Neural progenitor cell (in vitro differentiated cells): ENCODE results near the gene CYP2A13. TPM values are rescaled to one million over a fixed set of nuclear protein-coding genes. Genes with fewer than 3 reads are reported as not detected.
"Not testable (repeated sequence)": the region's sequence is repeated elsewhere in the genome, so short reads cannot be mapped to it uniquely, and the experiment has no call there.

Source experiments
- DNase-seq: peaks from one replicate; pipeline ENCODE4 v3.0.0-alpha.2; 2016; ENCODE audit warnings: low spot score
- H2AFZ ChIP-seq: fragments of 200-600 bp; sonication (generic); replicated peaks from 2 replicates; pipeline ENCODE4 v1.6.1; 2016; ENCODE audit warnings: antibody characterized with exemption
- H3F3A ChIP-seq: fragments of 200-600 bp; sonication (generic); 2 replicates; pipeline ENCODE4 v1.6.1; 2016; ENCODE audit warnings: antibody characterized with exemption, low read depth
- H3K27ac ChIP-seq: fragments of 200-600 bp; sonication (generic); 2 replicates; pipeline ENCODE4 v1.5.1; 2016; ENCODE audit warnings: mild to moderate bottlenecking
- H3K27me3 ChIP-seq: fragments of 200-600 bp; sonication (generic); 2 replicates; pipeline ENCODE4 v1.6.1; 2016; ENCODE audit warnings: mild to moderate bottlenecking, moderate library complexity
- H3K36me3 ChIP-seq: fragments of 200-600 bp; sonication (generic); 2 replicates; pipeline ENCODE4 v1.5.1; 2016
- H3K4me1 ChIP-seq: fragments of 200-600 bp; sonication (generic); 2 replicates; pipeline ENCODE4 v1.6.1; 2016; ENCODE audit warnings: mixed run types
- H3K4me2 ChIP-seq: fragments of 200-600 bp; sonication (generic); 2 replicates; pipeline ENCODE4 v1.6.1; 2016
- H3K4me3 ChIP-seq: fragments of 200-600 bp; sonication (generic); 2 replicates; pipeline ENCODE4 v1.5.1; 2016
- H3K79me2 ChIP-seq: fragments of 200-600 bp; sonication (generic); 2 replicates; pipeline ENCODE4 v1.6.1; 2016; ENCODE audit warnings: low read depth
- H3K9ac ChIP-seq: fragments of 200-600 bp; sonication (generic); 2 replicates; pipeline ENCODE4 v1.6.1; 2016
- H3K9me3 ChIP-seq: fragments of 200-600 bp; sonication (generic); 2 replicates; pipeline ENCODE4 v1.5.1; 2016; ENCODE audit warnings: low read depth
- H4K20me1 ChIP-seq: fragments of 200-600 bp; sonication (generic); 2 replicates; pipeline ENCODE4 v1.6.1; 2016; ENCODE audit warnings: low read depth
- H3K27ac Mint-ChIP-seq: 3 replicates; pipeline ENCODE4 v1.8.0; 2021; ENCODE audit warnings: mixed read lengths
- H3K27me3 Mint-ChIP-seq: 2 replicates; pipeline ENCODE4 v1.8.0; 2022; ENCODE audit warnings: low read depth, mild to moderate bottlenecking, inconsistent platforms, moderate library complexity, mixed read lengths; ENCODE audit not compliant: insufficient read depth
- H3K36me3 Mint-ChIP-seq: 3 replicates; pipeline ENCODE4 v1.8.0; 2021; ENCODE audit warnings: mixed read lengths
- H3K4me1 Mint-ChIP-seq: 3 replicates; pipeline ENCODE4 v1.8.0; 2021; ENCODE audit warnings: mixed read lengths
- H3K4me3 Mint-ChIP-seq: 3 replicates; pipeline ENCODE4 v1.8.0; 2021; ENCODE audit warnings: mild to moderate bottlenecking, moderate library complexity, mixed read lengths
- H3K9me3 Mint-ChIP-seq: 3 replicates; pipeline ENCODE4 v1.8.0; 2020; ENCODE audit warnings: mixed read lengths
- EZH2 ChIP-seq: fragments of 200-600 bp; sonication (generic); IDR thresholded peaks from 2 replicates; pipeline ENCODE4 v1.6.1; 2017; ENCODE audit warnings: antibody characterized with exemption, mild to moderate bottlenecking, moderate library complexity
- EZH2phosphoT487 ChIP-seq: fragments of 200-600 bp; sonication (generic); IDR thresholded peaks from 2 replicates; pipeline ENCODE4 v1.6.1; 2017; ENCODE audit warnings: antibody characterized with exemption
- total RNA-seq: library from RNA; depleted of rRNA; stranded (reverse); fragments of >200 nt; gene quantifications from 2 replicates; pipeline ENCODE4 v1.2.3, GENCODE V29; 2015; ENCODE audit warnings: low replicate concordance
- TF ChIP-seq, protein P1 (sequence below): fragments of 200-600 bp; sonication (generic); IDR thresholded peaks from 2 replicates; pipeline ENCODE4 v1.5.1; 2017; ENCODE audit warnings: antibody characterized with exemption, mild to moderate bottlenecking

Gene CYP2A13
- total RNA-seq, 1 donor from 2014 or later: not detected

DNA sequence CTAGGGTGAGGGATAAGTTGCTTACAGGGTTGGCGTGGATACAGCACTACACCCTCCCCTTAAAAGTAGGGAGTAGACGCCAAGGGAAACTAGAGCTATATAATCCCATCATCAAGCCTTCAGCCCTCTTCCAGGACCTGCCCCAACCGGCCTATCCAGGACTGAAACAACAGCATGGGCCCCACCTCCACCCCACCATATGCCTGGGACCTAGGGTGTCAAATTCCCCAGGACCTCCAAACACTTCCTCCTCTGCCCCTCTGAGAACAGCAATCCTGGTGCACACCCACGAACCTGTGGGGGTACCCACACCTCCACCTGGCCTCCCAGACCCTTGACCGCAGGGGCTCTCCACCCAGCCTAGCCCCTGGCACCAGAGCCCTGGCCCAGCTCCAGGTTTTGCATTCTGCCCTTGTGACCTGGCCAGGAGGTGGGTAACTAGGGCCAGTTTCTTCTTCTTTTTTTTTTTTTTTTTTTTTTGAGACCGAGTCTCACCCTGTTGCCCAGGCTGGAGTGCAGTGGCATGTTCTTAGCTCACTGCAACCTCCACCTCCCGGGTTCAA, 24.6 kb downstream of the CYP2A13 start:
- H3K4me3 ChIP-seq: no peak overlapping the region
- no peaks in the 10 kb centered on the region for H3K4me1 ChIP-seq
- TF ChIP-seq EZH2 (no peak), EZH2phosphoT487 (no peak)
- TF ChIP-seq, protein P1, sequence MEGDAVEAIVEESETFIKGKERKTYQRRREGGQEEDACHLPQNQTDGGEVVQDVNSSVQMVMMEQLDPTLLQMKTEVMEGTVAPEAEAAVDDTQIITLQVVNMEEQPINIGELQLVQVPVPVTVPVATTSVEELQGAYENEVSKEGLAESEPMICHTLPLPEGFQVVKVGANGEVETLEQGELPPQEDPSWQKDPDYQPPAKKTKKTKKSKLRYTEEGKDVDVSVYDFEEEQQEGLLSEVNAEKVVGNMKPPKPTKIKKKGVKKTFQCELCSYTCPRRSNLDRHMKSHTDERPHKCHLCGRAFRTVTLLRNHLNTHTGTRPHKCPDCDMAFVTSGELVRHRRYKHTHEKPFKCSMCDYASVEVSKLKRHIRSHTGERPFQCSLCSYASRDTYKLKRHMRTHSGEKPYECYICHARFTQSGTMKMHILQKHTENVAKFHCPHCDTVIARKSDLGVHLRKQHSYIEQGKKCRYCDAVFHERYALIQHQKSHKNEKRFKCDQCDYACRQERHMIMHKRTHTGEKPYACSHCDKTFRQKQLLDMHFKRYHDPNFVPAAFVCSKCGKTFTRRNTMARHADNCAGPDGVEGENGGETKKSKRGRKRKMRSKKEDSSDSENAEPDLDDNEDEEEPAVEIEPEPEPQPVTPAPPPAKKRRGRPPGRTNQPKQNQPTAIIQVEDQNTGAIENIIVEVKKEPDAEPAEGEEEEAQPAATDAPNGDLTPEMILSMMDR: no peak

DNA sequence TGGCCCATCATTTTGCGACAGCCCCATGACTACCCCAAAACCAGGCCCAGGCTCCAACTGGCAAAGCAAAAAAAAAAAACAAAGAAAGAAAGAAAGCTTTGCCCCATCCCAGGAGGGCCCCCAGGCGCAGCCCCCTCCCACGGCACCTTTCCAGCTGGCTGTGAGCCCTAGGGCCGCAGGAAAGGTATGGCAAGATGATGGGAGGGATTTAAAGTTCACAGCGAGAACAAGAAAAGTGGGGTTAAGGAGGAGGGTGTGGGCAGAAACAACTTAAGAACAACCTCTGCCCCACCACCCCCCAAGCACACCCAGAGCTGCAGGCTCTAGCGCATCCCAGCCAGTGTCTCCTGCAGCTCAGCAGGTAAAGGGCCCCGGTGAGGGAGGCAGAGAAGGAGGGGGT, 25.9 kb downstream of the CYP2A13 start, which contains the start of gene CYP2F1:
Gene CYP2F1 (plus strand): TSS at position 301 of the 400 bp plus-strand sequence. CDS start 1,757 bp downstream, outside the sequence.
- Mint-ChIP-seq H3K36me3 (no peaks in the 10 kb centered on the region), H3K4me3 (no peak within 1 kb of the TSS), H3K27me3 (peaks cover 11% of the 10 kb centered on the region), H3K27ac (no peak within 1 kb of the TSS), H3K4me1 (no peaks in the 10 kb centered on the region), H3K9me3 (peaks cover 14% of the 10 kb centered on the region)
- H3K4me2 ChIP-seq: no peak within 1 kb of the TSS
- no peaks in the 10 kb centered on the region for H3K36me3 ChIP-seq
- no peak within 1 kb of the TSS for H3K4me3 ChIP-seq
- TF ChIP-seq, protein P1: no peak
- H3K9ac ChIP-seq: no peak within 1 kb of the TSS
- no peaks in the 10 kb centered on the region for H3K4me1 ChIP-seq
- no peak within 1 kb of the TSS for H2AFZ ChIP-seq
- H3F3A ChIP-seq: no peaks in the 10 kb centered on the region
- no peaks in the 10 kb centered on the region for H3K27me3 ChIP-seq
- H3K9me3 ChIP-seq: no peaks in the 10 kb centered on the region
- H4K20me1 ChIP-seq: no peaks in the 10 kb centered on the region
- H3K79me2 ChIP-seq: no peaks in the 10 kb centered on the region
- DNase-seq: no peak
- no peak within 1 kb of the TSS for H3K27ac ChIP-seq

More for the DNA sequence above, 24.6 kb downstream of the CYP2A13 start:
- H3K27ac ChIP-seq: no peak overlapping the region
- H3K27me3 ChIP-seq: no peaks in the 10 kb centered on the region
- H3K9me3 ChIP-seq: no peaks in the 10 kb centered on the region
- no peak overlapping the region for H2AFZ ChIP-seq
- H3K36me3 ChIP-seq: no peaks in the 10 kb centered on the region
- Mint-ChIP-seq H3K27ac (no peak overlapping the region), H3K36me3 (no peaks in the 10 kb centered on the region), H3K4me3 (no peak overlapping the region), H3K27me3 (peaks cover 11% of the 10 kb centered on the region), H3K4me1 (no peaks in the 10 kb centered on the region), H3K9me3 (peaks cover 14% of the 10 kb centered on the region)
- H3F3A ChIP-seq: no peaks in the 10 kb centered on the region
- no peaks in the 10 kb centered on the region for H4K20me1 ChIP-seq
- no peak overlapping the region for H3K4me2 ChIP-seq
- DNase-seq: no peak
- H3K9ac ChIP-seq: no peak overlapping the region
- H3K79me2 ChIP-seq: no peaks in the 10 kb centered on the region

DNA sequence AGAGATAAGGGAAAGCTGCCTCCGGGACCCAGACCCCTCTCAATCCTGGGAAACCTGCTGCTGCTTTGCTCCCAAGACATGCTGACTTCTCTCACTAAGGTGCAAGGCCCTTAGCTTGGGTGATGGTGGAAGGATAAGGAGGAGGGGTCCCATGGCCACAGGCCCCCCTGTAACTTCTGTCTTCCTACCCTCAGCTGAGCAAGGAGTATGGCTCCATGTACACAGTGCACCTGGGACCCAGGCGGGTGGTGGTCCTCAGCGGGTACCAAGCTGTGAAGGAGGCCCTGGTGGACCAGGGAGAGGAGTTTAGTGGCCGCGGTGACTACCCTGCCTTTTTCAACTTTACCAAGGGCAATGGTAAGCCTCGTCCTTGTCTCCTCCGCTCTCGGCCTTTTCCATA, 28.0 kb downstream of the CYP2A13 start:
- H3K27me3 Mint-ChIP-seq: peaks cover 12% of the 10 kb centered on the region
- DNase-seq: no peak
- H3K9ac ChIP-seq: no peak overlapping the region
- no peaks in the 10 kb centered on the region for H3K27me3 ChIP-seq
- H3K4me1 Mint-ChIP-seq: no peaks in the 10 kb centered on the region
- peaks cover 13% of the 10 kb centered on the region for H3K9me3 Mint-ChIP-seq
- H4K20me1 ChIP-seq: no peaks in the 10 kb centered on the region
- H3K27ac ChIP-seq: no peak overlapping the region
- H3K4me1 ChIP-seq: no peaks in the 10 kb centered on the region
- H3K79me2 ChIP-seq: no peaks in the 10 kb centered on the region
- no peak overlapping the region for H3K4me2 ChIP-seq
- no peak overlapping the region for H3K4me3 Mint-ChIP-seq
- no peak overlapping the region for H3K4me3 ChIP-seq
- H3K9me3 ChIP-seq: no peaks in the 10 kb centered on the region
- no peaks in the 10 kb centered on the region for H3K36me3 ChIP-seq
- H3K36me3 Mint-ChIP-seq: no peaks in the 10 kb centered on the region
- no peak overlapping the region for H3K27ac Mint-ChIP-seq
- TF ChIP-seq EZH2 (no peak), EZH2phosphoT487 (no peak)
- TF ChIP-seq, protein P1: no peak
- H3F3A ChIP-seq: no peaks in the 10 kb centered on the region
- no peak overlapping the region for H2AFZ ChIP-seq

DNA sequence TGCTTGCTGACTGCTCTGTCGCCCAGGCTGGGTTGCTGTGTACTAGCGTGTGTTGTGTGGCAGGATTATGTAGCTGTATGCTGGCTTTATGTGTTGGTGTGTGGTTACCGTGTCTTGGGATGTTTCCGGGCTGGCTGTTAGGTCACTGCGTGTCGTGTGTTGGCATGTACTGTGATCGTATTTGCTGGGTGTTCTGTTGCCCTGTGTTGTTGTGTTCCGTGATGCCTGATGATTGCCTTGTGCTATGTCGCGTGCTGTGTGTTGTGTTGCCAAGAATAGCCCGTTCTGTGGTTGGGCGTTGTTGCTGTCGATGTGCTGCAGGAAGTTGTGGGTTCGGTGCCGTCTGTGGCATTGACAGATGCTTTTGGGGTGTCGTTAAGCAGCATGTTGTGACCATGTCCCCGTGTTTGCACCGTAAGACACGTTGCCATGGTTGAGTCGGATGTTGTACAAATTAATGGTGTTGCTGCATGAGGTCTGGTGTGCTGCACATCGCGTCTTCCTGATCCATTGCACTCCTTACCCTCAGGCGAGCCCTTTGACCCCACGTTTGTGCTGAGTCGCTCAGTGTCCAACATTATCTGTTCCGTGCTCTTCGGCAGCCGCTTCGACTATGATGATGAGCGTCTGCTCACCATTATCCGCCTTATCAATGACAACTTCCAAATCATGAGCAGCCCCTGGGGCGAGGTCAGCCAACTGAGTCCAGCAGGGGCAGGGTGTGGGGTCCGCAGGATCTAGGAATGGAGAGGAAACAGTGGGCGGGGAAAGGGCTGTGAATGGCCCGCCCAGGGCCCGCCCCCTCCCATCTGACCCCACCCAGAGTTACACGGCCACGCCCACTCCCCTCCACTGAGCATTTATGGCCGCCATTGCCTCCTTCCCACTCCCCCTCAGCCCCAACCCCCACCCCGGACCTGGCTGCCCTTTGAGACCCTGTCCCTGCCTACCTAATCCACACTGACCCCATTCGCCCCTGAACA, 33.0 kb downstream of the CYP2A13 start:
- H3F3A ChIP-seq, H3K36me3 ChIP-seq, H3K9ac ChIP-seq, H3K27ac ChIP-seq, H3K36me3 Mint-ChIP-seq, DNase-seq, H3K4me1 Mint-ChIP-seq, H3K4me1 ChIP-seq, H3K4me2 ChIP-seq, H3K9me3 Mint-ChIP-seq, H2AFZ ChIP-seq, H4K20me1 ChIP-seq, H3K27me3 ChIP-seq, H3K79me2 ChIP-seq, H3K4me3 ChIP-seq, H3K27me3 Mint-ChIP-seq, H3K9me3 ChIP-seq: not testable (repeated sequence)
- H3K4me3 Mint-ChIP-seq: peak overlapping the region; percentile 44
- peak overlapping the region; percentile 10 for H3K27ac Mint-ChIP-seq

DNA sequence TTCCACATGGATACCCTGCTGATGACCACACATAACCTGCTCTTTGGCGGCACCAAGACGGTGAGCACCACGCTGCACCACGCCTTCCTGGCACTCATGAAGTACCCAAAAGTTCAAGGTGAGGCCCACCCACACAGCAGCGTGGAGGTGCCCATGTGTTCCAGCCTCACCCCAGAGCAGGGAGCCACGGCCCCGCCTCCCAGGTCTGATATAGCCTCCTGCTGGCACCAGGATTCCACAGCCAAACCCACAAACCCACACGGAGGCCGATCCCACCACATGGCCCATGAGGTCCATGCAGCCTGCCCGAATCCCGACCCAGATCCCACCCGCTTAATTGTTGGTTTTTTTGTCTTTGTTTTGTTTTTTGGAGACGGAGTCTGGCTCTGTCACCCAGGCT, 34.6 kb downstream of the CYP2A13 start:
- not testable (repeated sequence) for H3K36me3 Mint-ChIP-seq, H3F3A ChIP-seq, H3K4me3 Mint-ChIP-seq, H3K27me3 ChIP-seq, DNase-seq, H3K4me2 ChIP-seq, H2AFZ ChIP-seq, H3K27ac Mint-ChIP-seq, H3K9me3 ChIP-seq, H3K4me1 Mint-ChIP-seq, H4K20me1 ChIP-seq, H3K79me2 ChIP-seq, H3K9me3 Mint-ChIP-seq, H3K27me3 Mint-ChIP-seq, H3K36me3 ChIP-seq, H3K4me1 ChIP-seq, H3K9ac ChIP-seq, H3K4me3 ChIP-seq, H3K27ac ChIP-seq
